ENCODE measurements around the gene NR2C2.
"Not testable (repeated sequence)": the region's sequence is repeated elsewhere in the genome, so short reads cannot be mapped to it uniquely, and the experiment has no call there.

The NR2C2 gene

DNA sequence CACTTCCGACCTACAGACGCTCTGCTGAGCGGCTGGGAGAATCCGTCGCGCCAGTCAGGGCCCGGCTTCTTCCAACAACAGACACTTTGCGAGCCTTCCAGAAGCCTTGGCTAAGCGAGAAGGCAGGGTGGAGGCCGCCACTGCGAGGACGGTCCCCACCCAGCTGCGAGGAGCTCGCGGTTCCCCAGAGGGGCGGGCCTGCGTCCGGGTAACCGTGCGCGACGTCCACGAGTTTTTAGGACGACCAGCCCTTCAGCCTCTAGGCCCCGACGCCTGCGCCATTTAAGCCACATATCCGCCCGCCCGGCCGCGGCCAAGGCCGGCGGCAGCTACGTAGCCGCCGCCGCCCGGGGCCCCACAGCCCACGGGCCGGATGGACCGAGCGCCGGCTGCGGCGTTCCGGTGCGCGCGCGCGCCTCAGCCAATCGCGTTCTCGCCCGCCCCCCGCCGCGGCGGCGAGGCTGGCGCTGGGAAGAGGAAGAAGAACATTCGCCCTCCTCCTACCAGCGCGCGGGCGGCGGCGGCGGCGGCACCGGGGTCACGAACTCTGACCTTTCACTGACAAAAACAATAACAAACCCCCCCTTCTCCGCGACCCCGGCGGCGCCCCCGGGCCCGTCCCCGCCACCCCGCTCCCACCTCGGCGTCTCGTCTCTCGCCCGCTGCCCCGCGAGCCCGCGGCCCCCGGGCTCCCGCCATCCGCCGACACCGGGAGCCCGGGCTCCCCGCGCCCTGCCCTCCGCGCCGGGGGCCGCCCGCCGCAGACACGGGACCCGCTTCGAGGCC, at the start of gene NR2C2:
TSS of gene NR2C2 (plus strand) at position 484 of the 786 bp plus-strand sequence. CDS start 56,332 bp downstream, outside the sequence.
- peak; percentile 87 for DNase-seq (ENCODE audit: low spot score)

DNA sequence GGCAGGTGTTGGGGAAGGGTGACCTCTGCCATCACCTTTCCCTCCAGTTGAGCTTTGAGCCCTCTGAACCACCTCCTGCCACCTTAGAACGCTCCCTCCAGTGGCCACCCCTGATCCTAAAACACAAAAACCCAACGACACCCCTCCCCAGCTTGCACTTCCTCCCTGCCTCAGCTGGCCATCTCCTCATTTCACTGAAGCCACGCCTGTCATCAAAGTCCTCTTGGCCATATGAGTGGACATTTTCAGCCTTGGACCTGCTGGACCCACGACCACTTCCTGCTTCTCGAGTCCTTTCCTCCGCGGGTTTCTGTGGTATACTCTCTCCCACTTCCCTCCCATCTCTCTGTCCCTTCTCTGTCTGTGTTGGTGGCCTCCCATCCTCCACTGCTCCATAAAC, 48.5 kb upstream of the NR2C2 start:
- DNase-seq (ENCODE audit: low spot score) = no peak

DNA sequence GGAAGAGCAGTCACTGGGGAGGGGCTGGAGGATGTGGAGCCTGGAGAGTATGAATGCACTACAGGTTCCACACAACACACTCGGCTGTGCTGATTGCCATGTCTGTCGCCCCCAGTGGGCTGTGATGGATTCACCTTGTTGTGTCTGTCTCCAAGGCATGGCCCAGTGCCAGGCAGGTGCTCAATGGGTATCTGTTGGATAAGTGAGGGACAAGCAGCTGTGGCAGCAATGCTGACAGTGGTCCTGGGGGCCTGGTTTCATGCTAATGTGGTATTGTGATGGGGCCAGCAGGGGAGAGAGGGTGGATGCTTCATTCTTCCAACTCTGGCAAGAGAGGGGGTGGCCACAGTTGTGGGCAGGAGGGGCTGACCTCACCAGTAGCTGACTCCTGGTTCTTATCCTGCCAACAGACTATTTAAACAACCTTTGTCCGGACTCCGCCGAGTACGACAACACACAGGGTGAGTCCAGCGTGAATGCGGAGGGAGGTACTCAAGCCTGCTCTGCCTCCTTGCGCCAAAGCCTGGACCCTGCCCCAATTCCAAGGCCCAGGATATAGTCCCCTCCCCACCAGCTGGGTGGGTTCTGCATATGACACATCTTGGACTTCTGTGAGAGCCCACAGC, 47.3 kb upstream of the NR2C2 start:
- DNase-seq (ENCODE audit: low spot score) = no peak

DNA sequence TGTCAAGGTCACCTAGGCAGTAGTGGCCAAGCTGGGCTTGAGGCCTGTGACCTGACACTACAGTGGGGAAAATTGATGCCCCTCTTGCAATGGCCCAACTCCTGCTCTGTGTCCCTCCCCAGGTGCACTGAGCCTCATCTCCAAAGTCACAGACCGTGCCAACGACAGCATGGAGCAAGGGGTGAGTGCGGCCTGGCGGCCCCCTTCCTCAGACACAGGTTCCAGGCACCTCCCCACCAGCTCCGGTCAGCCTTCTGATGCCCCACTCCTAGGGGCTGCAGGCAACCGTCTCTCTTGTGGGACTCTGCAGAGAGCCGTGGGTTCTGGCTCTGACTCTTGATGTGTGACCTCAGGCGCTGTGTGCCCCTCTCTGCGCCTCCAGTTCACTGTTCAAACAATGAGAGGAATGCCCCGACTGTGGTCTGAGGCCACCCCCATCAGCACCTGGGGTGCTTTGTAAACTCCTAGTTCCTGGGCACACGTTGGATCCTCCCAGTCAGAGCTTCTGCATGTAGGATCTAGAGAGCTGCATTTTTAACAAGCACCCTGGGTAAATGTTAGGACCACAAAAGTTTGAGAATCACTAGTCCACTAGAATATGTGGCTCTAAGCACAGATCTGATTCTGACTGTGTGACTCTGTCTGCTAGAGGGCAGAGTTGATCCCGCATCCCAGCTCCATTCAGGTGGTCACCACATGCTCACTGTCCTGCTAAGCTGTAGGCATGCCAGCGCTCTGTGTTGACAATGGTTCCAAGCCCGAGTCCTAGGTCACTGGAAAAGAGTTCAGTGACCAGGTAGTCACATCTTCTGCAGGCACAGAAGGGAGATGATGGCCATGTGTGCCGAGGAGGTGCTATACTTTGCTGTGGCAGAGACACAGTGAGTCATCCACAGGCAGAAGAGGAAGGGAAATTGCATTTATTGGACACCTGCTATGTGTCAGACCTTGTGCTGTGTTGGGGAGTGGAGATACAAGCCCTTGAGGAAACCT, 46.2 kb upstream of the NR2C2 start:
- peak; percentile 14 for DNase-seq (ENCODE audit: low spot score)

DNA sequence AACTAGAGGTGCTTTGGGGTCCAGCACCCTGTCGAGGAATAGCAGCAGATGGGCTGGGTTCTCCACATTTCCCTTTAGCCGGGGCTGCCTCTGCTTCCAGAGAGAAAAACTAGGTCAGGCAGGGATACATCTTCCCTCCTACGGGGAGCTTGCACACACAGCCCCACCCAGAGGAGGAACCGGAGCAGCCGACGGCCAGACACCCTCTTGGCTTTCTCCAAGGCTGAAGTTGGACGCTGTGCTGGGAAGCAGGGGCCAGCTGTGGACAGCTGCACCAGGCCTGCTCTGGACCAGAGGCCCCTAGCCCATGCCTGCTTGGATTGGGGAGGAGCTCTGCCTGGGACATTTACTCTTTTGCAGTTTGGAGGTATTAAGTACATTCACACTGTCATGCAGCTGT, 44.7 kb upstream of the NR2C2 start:
- no peak for DNase-seq (ENCODE audit: low spot score)

DNA sequence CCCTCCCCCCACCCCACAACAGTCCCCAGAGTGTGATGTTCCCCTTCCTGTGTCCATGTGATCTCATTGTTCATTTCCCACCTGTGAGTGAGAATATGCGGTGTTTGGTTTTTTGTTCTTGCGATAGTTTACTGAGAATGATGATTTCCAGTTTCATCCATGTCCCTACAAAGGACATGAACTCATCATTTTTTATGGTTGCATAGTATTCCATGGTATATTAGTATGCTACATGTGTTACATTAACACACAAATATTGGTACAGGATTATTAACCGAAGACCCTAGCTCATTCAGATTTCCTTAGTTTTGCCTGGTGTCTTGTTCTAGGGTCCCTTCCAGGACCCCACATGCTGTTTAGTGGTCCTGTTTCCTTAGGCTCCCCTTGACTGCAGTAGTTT, 43.9 kb upstream of the NR2C2 start:
- DNase-seq (ENCODE audit: low spot score) = not testable (repeated sequence)

DNA sequence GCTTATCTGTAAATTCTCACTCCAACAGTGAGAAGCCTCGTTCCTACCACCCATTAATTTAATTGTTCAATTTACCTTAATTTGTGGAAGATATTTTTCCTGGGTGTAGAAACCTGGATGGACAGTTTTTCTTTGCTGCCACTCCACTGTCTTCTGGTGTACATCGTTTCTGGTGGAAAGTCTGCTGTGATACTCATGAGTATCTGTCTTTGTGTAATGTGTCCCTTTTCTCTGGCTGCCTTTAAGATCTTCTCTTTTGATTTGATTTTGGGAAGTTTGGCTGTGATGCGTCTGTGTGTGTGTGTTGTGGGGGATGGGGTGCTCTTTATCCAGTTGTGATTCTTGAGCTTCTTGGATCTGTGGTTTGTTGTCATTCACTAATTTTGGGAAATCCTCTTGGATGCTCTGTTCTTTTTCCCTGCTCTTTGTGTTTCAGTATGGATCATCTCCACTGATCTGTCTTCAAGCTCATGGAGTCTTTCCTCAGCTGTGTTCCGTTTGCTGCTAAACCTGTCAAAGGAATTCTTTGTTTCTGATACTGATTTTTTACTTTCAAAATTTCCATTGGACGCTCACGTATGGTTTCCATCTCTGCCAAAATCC, 42.2 kb upstream of the NR2C2 start:
- no peak for DNase-seq (ENCODE audit: low spot score)

DNA sequence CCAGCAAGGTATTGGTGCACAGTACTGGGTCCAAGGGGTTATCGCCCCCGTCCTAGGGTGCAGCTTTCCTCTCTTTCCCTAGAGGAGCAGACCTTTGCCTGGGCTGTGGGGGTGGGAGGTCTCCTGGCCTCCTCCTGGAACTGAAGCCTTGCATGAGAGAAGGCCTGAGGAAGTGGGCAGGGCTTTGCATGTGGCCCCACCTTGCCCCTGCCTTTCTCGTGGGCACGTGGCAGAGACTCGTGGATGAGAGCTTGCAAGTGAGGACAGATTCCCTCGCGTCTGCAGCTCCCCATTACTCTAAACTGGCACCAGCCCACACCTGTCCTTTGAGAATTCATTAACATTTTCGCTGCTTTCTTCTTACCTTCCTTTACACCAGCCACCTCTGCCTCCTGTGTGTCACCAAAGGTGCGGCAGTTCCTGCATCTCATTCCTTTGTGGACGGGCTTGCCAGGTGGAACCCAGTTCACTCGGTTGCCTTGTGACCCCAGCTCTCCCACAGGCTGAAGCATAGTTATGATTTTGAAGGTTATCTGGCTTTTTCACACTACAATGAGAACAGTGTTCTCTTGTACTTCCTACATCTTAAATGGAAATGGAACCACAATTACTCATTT, 40.9 kb upstream of the NR2C2 start:
- DNase-seq (ENCODE audit: low spot score) = no peak

DNA sequence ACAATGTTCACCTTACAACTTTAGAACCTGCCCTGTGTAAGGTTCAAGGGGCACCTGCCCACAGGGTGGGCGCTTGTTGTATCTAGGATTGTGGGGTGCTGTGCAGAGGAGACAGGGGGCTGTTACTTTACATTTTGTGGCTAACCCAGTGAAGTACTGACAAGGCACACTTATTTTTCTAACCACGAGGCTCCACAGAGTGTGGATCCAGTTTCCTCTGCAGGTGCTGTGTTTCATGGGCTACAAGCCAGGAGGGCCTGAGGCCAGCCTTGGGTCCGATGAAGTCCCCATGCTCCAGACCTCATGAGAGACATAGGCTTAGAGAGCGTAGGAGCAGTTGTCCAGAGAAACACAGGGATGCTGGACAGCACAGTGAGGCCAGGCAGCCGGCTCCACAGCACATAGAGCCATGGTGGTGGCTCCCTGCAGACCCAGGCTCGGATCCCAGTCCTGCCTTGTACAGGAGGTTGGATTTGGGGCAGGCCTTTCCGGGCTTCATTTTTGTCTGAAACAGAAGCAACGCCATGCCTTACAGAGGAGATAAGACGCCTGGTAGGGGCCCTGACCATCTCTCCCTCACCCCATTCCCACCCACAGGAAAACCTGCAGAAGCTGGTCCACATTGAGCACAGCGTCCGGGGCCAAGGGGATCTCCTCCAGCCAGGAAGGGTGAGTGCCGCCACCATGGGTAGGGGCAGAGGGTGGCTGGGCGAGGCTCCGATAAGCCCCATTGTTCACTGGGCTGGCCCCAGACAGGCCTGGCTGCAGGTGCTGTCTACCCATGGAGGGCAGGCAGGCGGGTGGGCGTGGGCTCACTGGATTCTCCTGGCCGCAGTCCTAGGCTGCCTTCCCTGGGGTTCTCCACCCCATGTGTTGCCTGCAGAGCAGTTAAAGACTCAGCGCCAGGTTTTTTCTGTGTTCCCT, 40.1 kb upstream of the NR2C2 start:
- DNase-seq (ENCODE audit: low spot score) = no peak

DNA sequence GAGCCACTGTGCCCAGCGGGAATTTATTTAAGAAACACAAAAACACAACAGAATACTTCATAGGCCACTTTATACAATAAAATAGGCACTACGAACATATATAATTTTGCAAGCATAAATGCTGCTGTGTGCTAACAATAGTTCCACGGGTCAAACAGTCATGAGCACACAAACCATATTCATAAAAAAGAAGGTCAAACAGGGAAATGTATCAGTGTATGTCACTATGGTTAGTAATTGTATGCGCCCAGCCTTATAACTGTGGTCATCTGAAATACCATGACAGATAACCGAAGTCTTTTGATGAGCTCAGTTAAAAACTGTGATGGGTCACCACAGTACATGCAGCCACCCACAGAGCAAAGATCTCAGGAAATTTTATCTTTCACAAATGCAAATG, 38.1 kb upstream of the NR2C2 start:
- DNase-seq (ENCODE audit: low spot score) = no peak

DNA sequence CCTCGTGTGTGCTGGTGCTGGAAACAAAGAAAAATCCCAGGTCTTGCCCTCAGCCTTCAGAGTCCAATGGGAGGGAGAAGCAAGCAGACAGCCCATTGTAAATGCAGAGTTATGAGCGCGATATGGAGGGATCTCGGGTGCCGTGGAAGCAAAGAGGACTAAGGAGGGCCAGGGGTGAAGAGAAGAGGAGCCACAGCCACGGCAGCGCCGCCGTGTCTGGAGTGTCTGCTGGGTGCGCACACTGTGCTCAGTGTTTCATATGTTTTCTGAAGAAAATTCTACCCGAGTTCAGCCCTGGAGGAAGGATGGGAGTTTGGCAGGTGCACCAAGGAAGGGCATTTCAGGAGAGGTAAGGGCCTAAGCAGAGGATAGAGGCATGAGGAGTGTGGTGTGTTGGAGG, 35.7 kb upstream of the NR2C2 start:
- DNase-seq (ENCODE audit: low spot score) = no peak

DNA sequence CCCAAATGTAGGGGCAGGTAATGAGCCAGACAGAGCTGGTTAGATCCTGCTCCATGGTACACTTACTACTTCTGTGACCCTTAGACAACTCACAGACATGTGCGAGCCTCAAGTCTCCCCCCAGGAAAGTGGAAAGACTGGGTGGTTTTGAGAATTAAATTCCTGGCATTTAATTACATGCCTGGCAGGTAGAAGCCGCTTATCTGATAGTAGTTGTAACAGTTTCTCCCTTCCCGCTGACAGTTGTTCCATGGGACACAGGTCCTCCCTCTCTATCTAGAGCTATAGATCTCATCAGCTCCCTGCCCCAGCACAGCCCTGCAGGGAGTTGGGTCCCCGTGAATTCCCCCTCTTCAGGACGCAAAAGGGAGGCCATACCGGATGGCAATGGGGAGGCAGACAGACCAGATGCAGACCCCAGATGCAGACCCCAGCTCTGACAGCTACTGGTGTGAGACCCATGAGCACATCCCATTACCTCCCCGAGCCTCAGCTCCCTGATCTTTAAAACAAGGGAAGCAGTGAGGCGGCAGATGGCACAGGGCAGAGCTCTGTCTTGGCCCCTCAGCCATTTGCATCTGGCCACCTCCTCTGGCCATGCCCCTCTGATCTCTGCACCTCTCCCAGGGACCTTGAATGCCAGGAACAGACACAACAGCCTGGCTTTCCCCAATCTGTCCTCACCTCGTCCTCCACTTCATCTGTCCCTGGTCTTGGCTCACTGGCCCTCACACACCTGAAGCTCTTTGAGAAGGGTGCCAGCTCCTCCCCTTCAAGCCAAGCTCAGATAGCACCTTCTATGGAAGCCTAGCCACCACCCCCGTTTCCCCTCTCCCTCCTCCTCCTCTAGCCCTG, 34.1 kb upstream of the NR2C2 start:
- DNase-seq (ENCODE audit: low spot score) = no peak

DNA sequence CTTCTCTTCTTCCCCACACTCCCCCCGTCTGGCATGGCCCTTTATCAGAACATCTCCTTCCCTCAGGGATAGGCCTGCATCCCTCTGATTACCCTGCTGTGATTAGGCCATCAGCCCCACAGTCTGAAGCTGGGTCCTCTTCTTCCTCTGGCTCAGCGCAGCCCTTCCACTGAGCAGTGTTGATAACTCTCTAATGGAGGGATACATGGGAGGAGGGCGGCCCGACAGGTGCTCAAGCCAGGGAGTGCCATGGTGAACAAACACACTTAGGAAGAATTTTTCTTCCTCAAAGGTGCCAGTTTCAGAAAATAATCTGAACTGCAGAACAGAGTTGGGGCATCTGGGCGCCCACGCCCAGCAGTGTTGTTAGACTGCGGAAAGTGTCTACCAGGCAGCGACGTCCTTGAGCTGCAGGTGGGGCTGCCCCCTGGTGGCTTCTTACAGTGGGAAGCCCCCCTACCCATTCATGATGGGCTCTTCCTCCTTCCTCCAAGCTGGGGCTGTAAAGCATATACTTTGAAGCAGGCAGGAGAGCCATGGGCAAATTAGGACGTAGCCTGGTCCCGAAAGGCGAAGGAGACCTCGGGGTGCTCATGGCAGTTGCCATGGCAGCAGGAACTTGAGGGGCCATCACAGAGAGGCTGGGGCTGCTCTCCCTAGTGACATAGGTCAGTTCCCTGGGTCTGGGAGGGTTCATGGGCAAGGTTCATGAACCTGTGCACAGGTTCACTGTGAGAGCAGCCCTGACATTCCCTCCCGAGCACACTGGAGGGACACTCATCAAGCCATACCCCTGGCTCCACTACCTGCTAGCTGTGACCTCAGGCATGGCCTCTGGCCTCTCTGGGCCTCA, 33.2 kb upstream of the NR2C2 start:
- DNase-seq (ENCODE audit: low spot score) = no peak

DNA sequence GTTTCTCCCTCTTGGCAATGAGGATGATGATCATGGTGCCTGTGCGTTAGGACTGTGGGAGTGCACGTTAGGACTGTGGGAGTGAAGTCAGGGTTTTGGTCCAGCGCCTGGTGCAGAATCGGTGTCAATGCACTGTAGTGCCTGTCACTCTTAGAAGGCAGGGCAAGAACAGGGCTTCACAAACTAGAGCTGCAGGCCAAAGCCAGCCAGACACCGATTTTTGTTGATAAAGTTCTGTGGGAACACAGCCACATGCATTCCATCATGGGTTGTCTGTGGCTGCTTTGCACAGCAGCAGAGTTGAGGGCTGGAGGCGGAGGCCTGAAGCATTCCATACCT, 32.6 kb upstream of the NR2C2 start:
- DNase-seq (ENCODE audit: low spot score) = no peak

DNA sequence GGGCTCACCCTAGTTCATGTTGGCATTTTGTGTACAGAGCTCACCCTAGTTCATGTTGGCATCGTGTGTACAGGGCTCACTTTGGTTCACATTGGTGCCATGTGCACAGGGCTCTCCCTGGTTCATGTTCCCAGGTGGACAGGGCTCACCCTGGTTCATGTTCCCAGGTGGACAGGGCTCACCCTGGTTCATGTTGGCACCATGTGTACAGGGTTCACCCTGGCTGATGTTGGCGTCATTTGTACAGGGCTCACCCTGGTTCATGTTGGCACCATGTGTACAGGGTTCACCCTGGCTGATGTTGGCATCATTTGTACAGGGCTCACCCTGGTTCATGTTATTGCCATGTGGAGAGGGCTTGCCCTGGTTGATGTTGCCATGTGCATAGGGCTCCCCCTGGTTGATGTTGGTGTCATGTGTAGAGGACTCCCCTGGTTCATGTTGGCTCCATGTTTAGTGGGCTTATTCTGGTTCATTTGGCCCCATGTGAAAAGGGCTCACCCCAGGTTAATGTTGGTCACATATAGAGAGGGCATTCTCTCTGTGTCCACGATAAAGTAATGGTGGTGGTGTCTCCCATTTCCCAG, 31.7 kb upstream of the NR2C2 start:
- DNase-seq (ENCODE audit: low spot score) = no peak

DNA sequence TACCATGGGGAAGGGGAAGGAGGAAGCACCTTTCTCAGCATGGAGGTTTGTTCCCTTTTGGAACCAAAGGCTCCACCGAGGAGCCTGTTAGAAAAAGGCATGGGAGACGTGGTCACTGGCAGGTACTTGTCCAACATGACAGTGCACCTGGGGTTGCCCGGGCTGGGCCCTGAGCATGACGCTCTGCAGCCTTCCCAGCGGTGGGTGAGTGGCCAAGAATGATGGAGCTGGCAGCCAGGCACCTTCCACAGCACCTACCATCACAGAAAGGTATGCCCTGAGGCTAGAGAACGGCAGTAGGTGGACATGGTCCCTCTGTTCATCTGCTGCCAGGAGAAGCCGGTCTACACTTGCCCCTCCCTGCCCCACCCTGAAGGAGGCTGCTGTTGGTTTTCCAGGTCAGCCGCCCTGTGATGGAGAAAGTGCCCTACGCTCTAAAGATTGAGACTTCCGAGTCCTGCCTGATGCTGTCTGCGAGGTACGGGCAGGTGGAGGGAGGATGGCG, 29.0 kb upstream of the NR2C2 start:
- DNase-seq (ENCODE audit: low spot score) = no peak

DNA sequence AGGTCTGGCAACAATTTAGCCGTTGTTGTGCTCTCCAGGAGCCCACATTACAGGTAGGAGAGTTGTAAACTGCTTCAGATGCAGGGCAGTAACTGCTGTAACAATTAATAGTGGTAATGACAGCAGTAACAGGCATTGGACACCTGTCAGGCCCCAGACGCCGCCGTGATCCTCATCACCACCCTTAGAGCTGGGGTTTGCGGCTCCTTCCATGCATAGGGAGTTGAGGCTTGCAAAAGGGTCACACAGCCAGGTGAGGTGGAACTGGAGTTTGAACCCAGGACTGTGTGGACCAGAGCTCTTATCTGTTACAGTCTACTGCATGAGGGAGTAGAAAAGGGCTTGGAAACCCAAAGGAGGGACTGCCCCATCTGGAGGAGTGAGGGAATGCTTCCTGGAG, 26.8 kb upstream of the NR2C2 start:
- DNase-seq (ENCODE audit: low spot score) = no peak

DNA sequence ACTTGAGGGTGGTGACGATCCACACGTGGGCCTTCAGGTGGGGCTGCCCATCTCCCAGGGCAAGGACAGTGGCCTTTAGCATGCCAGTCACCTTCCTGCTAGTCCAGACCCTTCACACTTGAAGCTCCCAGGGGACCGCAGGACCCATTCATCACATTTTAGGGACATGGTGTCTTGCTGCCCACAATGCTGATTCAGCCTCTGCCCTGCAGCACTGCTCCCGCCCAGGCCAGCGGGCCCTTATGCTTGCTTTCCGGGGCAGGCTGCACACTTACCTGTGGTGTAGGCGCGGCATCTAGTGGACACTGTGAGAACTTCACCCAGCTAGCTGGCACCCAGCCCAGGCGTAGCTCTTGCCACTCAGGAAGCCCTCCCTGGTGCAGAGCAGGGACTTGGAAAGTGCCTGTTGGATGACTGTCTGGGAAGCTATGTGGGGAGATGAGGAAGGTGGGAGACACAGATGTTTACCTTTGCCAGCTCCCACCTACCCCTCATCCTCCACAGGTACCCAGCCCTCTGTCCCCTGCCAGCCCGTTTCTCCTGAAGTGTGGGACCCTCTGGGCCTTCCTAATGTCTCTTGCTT, 26.3 kb upstream of the NR2C2 start:
- DNase-seq (ENCODE audit: low spot score) = peak; percentile 91
